ENCODE measurements around the gene SC5D. TPM values are rescaled to one million over a fixed set of nuclear protein-coding genes. Genes with fewer than 3 reads are reported as not detected.

SC5D gene
- total RNA-seq, 4 donors from 2014 or later, result 7.7 to 56.0 (median 23.1) TPM

GRCh38 chr11:121341609-121342008 lies 49.0 kb downstream of the SC5D start:
- Histone ChIP-seq H3K4me1 (no peaks in the 10 kb centered on the region), H3K27me3 (no peaks in the 10 kb centered on the region), H3K27ac (no peak overlapping the region), H3K9me3 (no peaks in the 10 kb centered on the region), H3K4me3 (no peak overlapping the region), H3K36me3 (no peaks in the 10 kb centered on the region)
- intact Hi-C loops (cut with DNase I; ENCODE audit: low total_unique reads), result no loop called here
- TF ChIP-seq POLR2A (IDR thresholded peaks at IDR 0.05), result no peak
- no peak for TF ChIP-seq CTCF (IDR thresholded peaks at IDR 0.05)
- DNase-seq, result no peak

GRCh38 chr11:121344824-121345223 lies 52.3 kb downstream of the SC5D start:
- H3K9me3 ChIP-seq, result no peaks in the 10 kb centered on the region
- no peaks in the 10 kb centered on the region for H3K27me3 ChIP-seq
- no peaks in the 10 kb centered on the region for H3K36me3 ChIP-seq
- no peak overlapping the region for H3K27ac ChIP-seq
- no peak for DNase-seq
- TF ChIP-seq CTCF (IDR thresholded peaks at IDR 0.05), result no peak
- TF ChIP-seq POLR2A (IDR thresholded peaks at IDR 0.05), result no peak
- H3K4me3 ChIP-seq, result no peak overlapping the region
- intact Hi-C loops (cut with DNase I; ENCODE audit: low total_unique reads), result no loop called here
- no peaks in the 10 kb centered on the region for H3K4me1 ChIP-seq

- no peak for DNase-seq
- Histone ChIP-seq H3K9me3 (no peaks in the 10 kb centered on the region), H3K27me3 (no peaks in the 10 kb centered on the region), H3K4me1 (no peaks in the 10 kb centered on the region), H3K27ac (no peak overlapping the region), H3K4me3 (no peak overlapping the region), H3K36me3 (no peaks in the 10 kb centered on the region)
- TF ChIP-seq POLR2A (IDR thresholded peaks at IDR 0.05), result no peak
- no peak for TF ChIP-seq CTCF (IDR thresholded peaks at IDR 0.05)
- intact Hi-C loops (cut with DNase I; ENCODE audit: low total_unique reads), result no loop called here
Measured at GRCh38 chr11:121347094-121347493, 54.5 kb downstream of the SC5D start.

GRCh38 chr11:121347813-121348212 lies 55.2 kb downstream of the SC5D start:
- H3K27me3 ChIP-seq, result no peaks in the 10 kb centered on the region
- H3K4me3 ChIP-seq, result no peak overlapping the region
- no peaks in the 10 kb centered on the region for H3K36me3 ChIP-seq
- DNase-seq, result peak in 1 of 2 donors; percentile 39
- intact Hi-C loops (cut with DNase I; ENCODE audit: low total_unique reads), result no loop called here
- H3K4me1 ChIP-seq, result no peaks in the 10 kb centered on the region
- no peaks in the 10 kb centered on the region for H3K9me3 ChIP-seq
- no peak overlapping the region for H3K27ac ChIP-seq
- no peak for TF ChIP-seq POLR2A (IDR thresholded peaks at IDR 0.05)

- no peak for DNase-seq
- no peak overlapping the region for H3K4me3 ChIP-seq
- intact Hi-C loops (cut with DNase I; ENCODE audit: low total_unique reads), result no loop called here
Measured at GRCh38 chr11:121348220-121348875, 55.8 kb downstream of the SC5D start.

More at GRCh38 chr11:121348220-121348875, 55.8 kb downstream of the SC5D start:
- H3K27me3 ChIP-seq, result no peaks in the 10 kb centered on the region
- no peaks in the 10 kb centered on the region for H3K36me3 ChIP-seq
- H3K4me1 ChIP-seq, result no peaks in the 10 kb centered on the region
- H3K27ac ChIP-seq, result no peak overlapping the region
- TF ChIP-seq POLR2A (IDR thresholded peaks at IDR 0.05) (no peak), CTCF (IDR thresholded peaks at IDR 0.05) (no peak)
- H3K9me3 ChIP-seq, result no peaks in the 10 kb centered on the region
